HG03571 (cell line): ENCODE measurements around the gene RAB9A.
"Not testable (repeated sequence)": the region's sequence is repeated elsewhere in the genome, so short reads cannot be mapped to it uniquely, and the experiment has no call there.

ENCODE experiments used
- ATAC-seq: cut with Tn5 transposase; IDR thresholded peaks from one replicate; pipeline ENCODE4 v1.9.1; 2021; ENCODE audit not compliant: unreplicated experiment

RAB9A gene

GRCh38 chrX:13688958-13689740 lies at the start of gene RAB9A:
RAB9A (plus strand) TSS chrX:13689128; CDS start chrX:13708747, 19,619 bp downstream.
- ATAC-seq: peak; percentile 53

GRCh38 chrX:13641684-13642083 lies 47.2 kb upstream of the RAB9A start:
- ATAC-seq: not testable (repeated sequence)

GRCh38 chrX:13645464-13646153 lies 43.3 kb upstream of the RAB9A start:
- ATAC-seq: no peak

- no peak for ATAC-seq
Measured at GRCh38 chrX:13646154-13646549, 42.8 kb upstream of the RAB9A start.

GRCh38 chrX:13647709-13648212 lies 41.2 kb upstream of the RAB9A start:
- ATAC-seq: no peak

- not testable (repeated sequence) for ATAC-seq
Measured at GRCh38 chrX:13648336-13648735, 40.6 kb upstream of the RAB9A start.

GRCh38 chrX:13649838-13650237 lies 39.1 kb upstream of the RAB9A start:
- ATAC-seq: no peak

- ATAC-seq: no peak
Measured at GRCh38 chrX:13650318-13650717, 38.6 kb upstream of the RAB9A start.

GRCh38 chrX:13651150-13651549 lies 37.8 kb upstream of the RAB9A start:
- ATAC-seq: no peak

GRCh38 chrX:13652287-13652793 lies 36.6 kb upstream of the RAB9A start:
- ATAC-seq: peak; percentile 3

GRCh38 chrX:13652850-13653693 lies 35.9 kb upstream of the RAB9A start, which contains the start of gene TCEANC:
TCEANC (plus strand) TSS chrX:13653141; CDS start chrX:13662509, 9,368 bp downstream.
- peak; percentile 84 for ATAC-seq

- no peak for ATAC-seq
Measured at GRCh38 chrX:13654116-13654515, 34.8 kb upstream of the RAB9A start.

GRCh38 chrX:13655674-13656073 lies 33.3 kb upstream of the RAB9A start:
- ATAC-seq: no peak

- no peak for ATAC-seq
Measured at GRCh38 chrX:13658602-13659001, 30.3 kb upstream of the RAB9A start.

- ATAC-seq: no peak
Measured at GRCh38 chrX:13659063-13659462, 29.9 kb upstream of the RAB9A start.

GRCh38 chrX:13661735-13662288 lies 27.1 kb upstream of the RAB9A start:
- ATAC-seq: no peak

- ATAC-seq: no peak
Measured at GRCh38 chrX:13662355-13662791, 26.6 kb upstream of the RAB9A start.

GRCh38 chrX:13664020-13664419 lies 24.9 kb upstream of the RAB9A start:
- no peak for ATAC-seq

GRCh38 chrX:13666836-13667235 lies 22.1 kb upstream of the RAB9A start:
- no peak for ATAC-seq

GRCh38 chrX:13667919-13668318 lies 21.0 kb upstream of the RAB9A start:
- no peak for ATAC-seq
